ENCODE measurements around the gene GPLD1. TPM values are rescaled to one million over a fixed set of nuclear protein-coding genes. Genes with fewer than 3 reads are reported as not detected.

Gene GPLD1
- total RNA-seq, 1 donor from 2014 or later: 3.6 TPM

DNA sequence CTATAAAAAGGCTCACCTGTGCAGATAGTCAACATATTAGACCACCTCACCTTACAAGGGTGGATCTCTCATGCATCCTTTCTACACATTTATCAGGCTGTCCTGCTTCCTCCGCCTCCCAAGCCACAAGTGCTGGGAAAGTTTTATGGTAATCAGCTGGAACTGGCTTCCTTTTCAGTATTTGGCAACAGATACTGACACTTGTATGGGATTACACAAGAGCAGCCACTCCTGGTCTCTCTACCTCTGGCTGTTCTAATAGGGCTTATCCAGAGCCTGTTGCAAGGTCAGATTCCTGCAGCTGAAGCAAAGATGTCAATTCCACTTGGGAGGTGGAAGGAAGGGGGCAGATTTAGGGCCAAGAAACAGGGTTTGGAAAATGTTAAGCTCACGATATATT lies 503 bp upstream of the GPLD1 start:
- no peak overlapping the region for H3K4me3 ChIP-seq
- H3K36me3 ChIP-seq: no peaks in the 10 kb centered on the region
- intact Hi-C loops (cut with DNase I): no loop called here
- H3K27me3 ChIP-seq (ENCODE audit: low read depth): no peaks in the 10 kb centered on the region
- no peaks in the 10 kb centered on the region for H3K9me3 ChIP-seq
- H3K4me1 ChIP-seq: peaks cover 14% of the 10 kb centered on the region
- ATAC-seq (peak; percentile 77 to 86), DNase-seq (no peak)
- TF ChIP-seq, protein P1, sequence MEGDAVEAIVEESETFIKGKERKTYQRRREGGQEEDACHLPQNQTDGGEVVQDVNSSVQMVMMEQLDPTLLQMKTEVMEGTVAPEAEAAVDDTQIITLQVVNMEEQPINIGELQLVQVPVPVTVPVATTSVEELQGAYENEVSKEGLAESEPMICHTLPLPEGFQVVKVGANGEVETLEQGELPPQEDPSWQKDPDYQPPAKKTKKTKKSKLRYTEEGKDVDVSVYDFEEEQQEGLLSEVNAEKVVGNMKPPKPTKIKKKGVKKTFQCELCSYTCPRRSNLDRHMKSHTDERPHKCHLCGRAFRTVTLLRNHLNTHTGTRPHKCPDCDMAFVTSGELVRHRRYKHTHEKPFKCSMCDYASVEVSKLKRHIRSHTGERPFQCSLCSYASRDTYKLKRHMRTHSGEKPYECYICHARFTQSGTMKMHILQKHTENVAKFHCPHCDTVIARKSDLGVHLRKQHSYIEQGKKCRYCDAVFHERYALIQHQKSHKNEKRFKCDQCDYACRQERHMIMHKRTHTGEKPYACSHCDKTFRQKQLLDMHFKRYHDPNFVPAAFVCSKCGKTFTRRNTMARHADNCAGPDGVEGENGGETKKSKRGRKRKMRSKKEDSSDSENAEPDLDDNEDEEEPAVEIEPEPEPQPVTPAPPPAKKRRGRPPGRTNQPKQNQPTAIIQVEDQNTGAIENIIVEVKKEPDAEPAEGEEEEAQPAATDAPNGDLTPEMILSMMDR (IDR thresholded peaks at IDR 0.05): no peak
- H3K27ac ChIP-seq: no peak overlapping the region

DNA sequence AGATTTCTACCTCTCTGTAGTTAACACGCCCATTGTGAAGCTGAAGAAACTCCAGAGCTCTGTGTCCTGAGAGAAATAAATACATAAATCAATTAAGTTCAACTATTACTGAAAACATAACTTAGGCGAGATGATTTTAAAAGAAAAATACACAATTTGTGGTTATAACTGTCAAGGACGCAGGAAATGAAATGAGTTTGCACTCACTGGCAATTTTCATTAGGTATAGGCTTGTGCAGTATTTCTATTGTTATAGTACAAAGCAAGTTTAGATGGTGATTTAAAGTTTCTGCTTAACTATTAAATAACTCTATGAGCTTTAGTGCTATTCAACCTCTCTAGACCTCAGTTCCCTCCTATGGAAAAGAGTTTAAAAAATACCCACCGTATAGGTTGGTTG lies 3.3 kb downstream of the GPLD1 start:
- no peak overlapping the region for H3K27ac ChIP-seq
- no peaks in the 10 kb centered on the region for H3K9me3 ChIP-seq
- intact Hi-C loops (cut with DNase I): no loop called here
- no peaks in the 10 kb centered on the region for H3K27me3 ChIP-seq (ENCODE audit: low read depth)
- no peak overlapping the region for H3K4me3 ChIP-seq
- TF ChIP-seq, protein P1 (IDR thresholded peaks at IDR 0.05): no peak
- DNase-seq (no peak), ATAC-seq (no peak)
- H3K4me1 ChIP-seq: peaks cover 5% of the 10 kb centered on the region
- no peaks in the 10 kb centered on the region for H3K36me3 ChIP-seq

DNA sequence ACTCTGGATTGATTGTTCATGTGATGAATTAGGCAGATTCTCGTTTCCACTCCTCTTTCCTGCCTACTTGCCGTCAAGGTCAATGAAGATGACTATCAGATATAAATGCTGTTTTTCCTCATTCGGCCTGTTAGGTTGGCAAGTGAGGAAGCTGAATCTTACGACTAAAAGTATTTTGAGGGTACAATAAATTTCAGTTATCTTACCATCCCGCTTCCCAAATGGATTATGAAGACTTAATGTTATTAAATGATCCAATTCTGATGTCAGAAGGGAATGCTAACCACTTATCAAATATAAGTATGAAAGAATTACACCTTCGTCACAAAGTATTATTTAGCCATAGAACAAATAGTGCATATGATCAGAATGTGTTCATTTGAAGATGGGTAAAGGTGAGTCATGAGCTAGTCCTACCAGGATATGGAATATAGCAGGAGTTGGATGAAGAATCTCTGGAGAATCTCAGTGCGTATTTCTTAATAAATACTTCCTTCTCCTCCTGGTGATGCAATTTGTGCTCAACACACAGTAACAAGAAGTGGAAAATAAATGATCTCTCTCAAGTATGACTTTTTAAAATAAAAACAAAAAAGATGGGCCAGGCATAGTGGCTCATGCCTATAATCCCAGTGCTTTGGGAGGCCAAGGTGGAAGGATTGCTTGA lies 4.6 kb downstream of the GPLD1 start:
- no peak for ATAC-seq
- no peaks in the 10 kb centered on the region for H3K36me3 ChIP-seq
- H3K27ac ChIP-seq: no peak overlapping the region
- no peak overlapping the region for H3K4me3 ChIP-seq
- TF ChIP-seq, protein P1 (IDR thresholded peaks at IDR 0.05): no peak
- intact Hi-C loops (cut with DNase I): no loop called here
- no peaks in the 10 kb centered on the region for H3K9me3 ChIP-seq
- no peaks in the 10 kb centered on the region for H3K4me1 ChIP-seq
- DNase-seq: no peak
- no peaks in the 10 kb centered on the region for H3K27me3 ChIP-seq (ENCODE audit: low read depth)

DNA sequence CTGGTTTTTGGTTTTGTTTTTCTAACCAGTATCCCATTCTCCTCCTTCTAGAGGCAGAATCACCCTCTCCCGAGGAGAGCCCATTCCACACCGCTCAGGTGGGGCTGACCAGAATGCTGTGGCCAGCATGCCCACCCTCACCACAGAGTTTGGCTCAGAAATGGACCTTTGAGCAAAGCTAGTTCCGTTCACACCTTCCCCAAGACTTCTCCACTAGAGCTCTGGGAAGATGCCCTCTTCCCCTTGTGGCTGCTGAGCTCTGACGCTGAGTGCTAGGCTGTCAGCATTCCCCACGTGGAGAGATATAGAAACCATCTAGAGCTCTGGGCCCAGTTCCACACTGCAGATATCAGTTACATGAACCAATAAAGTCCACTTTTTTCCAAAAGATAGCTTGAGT lies 7.9 kb downstream of the GPLD1 start:
- Histone ChIP-seq H3K4me3 (no peak overlapping the region), H3K9me3 (no peaks in the 10 kb centered on the region), H3K4me1 (no peaks in the 10 kb centered on the region), H3K27me3 (ENCODE audit: low read depth) (no peaks in the 10 kb centered on the region), H3K36me3 (no peaks in the 10 kb centered on the region), H3K27ac (no peak overlapping the region)
- DNase-seq: no peak
- TF ChIP-seq, protein P1 (IDR thresholded peaks at IDR 0.05): no peak
- intact Hi-C loops (cut with DNase I): no loop called here
- ATAC-seq: no peak

DNA sequence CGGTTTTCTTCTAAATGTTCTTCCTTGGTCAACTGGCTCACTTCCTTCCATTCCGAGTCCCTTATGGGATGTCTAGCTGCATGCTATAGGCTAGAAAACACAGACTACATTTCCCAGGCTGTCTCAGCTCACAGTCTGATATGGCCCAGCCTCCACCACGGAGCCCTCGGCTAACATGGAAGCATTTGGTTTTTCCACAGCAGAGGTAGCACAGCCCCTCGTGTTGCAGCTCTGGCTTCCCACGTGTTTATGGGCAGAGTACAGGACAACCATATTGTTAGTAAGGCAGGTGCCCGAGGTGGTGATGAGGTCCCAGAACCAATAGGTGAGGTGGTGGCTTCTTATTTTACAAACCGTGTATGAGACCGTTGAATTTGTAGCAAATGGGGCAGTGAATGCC lies 8.7 kb downstream of the GPLD1 start:
- no peak overlapping the region for H3K4me3 ChIP-seq
- DNase-seq (no peak), ATAC-seq (no peak)
- H3K9me3 ChIP-seq: no peaks in the 10 kb centered on the region
- TF ChIP-seq, protein P1 (IDR thresholded peaks at IDR 0.05): no peak
- H3K27me3 ChIP-seq (ENCODE audit: low read depth): no peaks in the 10 kb centered on the region
- H3K4me1 ChIP-seq: no peaks in the 10 kb centered on the region
- H3K36me3 ChIP-seq: no peaks in the 10 kb centered on the region
- intact Hi-C loops (cut with DNase I): no loop called here
- H3K27ac ChIP-seq: no peak overlapping the region

All from lower lobe of right lung (tissue), 2 donors.